ENCODE results near the gene DRGX.

DRGX gene

DNA sequence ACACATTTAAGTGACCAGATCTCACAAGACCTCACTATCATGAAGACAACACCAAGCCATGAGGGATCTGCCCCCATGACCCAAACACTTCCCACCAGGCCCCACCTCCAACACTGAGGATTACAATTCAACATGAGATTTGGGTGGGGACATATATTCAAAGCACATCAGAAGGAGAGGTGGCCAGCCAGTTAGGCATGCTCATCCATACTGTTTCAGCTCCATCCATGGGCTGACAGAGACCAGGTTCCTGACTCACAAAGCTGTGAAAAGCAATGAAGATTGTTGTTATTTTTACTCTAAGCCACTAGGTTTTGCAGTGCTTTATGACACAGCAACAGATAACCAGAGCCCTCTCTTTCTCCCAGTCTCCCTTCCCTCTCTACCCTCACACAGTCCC is 60.9 kb downstream of the DRGX start:
- no peak for DNase-seq

DNA sequence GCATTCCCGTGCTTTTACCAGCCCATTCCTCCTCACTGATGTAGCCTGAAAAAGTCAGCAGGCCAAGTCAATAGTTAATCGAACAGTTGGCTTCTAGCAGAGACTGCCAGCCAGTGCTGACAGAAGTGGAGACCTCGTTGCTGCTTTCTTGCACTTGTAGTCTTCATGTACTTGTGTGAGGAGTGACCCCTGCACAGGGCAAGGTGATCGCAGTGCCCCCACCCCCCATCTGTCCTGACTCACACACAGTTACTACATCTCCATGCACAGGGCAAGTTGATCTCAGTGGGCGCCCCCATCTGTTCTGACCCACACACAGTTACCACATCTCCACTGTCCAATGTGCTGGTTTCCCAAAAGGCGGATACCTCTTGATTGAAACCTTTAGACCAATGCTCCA is 62.7 kb downstream of the DRGX start:
- no peak for DNase-seq

DNA sequence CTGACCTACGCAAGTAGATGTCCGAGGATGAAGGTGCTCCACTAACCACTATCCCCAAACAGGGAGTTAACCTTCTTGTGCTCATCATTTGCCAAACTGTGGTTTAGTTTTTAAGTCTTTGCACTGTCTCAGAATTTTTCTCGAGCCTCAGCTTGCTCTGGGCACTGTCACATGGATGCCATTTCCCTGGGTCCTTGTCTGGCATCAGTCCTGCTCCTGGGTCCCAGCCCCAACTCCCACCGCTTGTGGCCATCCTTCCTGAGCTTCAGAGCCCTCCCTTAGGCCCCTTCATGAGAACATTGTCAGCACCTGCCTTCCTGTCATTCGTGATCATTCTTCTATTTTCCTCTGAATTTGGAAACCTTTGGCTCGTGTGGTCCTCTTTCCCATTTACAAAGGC is 63.1 kb downstream of the DRGX start:
- no peak for DNase-seq

DNA sequence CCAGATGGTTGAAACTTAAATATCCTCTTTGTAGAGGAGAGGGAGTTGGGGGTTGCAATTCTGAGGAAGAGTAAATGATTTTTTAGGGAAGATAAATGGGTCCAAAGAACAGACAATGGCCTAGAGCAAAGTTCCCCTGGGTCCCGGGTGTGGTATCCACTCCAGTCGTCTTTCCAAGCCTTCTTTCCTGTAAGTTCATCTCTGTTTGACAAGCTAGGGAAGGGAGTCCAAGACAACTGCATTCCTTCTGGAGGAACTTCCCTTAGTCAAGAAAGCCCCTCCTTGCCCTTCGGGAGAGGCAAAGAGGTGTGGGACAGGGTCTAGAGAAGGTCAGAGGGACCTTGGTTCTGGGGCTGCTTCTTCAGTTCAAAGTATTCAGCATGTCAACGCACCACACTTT is 63.6 kb downstream of the DRGX start:
- no peak for DNase-seq

DNA sequence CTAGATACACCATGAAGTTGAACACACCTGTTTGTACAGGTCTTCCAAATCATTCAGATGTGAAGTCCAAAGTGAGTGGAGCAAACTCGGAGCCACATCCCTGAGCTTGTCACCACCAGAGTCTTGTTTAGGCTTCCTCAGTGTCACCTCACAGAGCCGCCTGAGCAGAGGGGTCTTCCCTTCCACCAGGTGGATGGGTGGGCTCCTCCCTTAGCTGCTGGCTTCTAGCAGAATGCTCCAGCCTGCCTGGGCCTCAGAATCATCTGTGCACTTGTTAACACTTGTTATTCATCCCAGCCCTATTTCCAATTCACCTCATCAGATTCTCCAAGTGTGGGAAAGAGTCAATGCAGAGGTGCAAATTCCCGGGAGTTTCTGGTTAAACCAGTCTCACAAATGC is 64.5 kb downstream of the DRGX start:
- DNase-seq, result no peak

DNA sequence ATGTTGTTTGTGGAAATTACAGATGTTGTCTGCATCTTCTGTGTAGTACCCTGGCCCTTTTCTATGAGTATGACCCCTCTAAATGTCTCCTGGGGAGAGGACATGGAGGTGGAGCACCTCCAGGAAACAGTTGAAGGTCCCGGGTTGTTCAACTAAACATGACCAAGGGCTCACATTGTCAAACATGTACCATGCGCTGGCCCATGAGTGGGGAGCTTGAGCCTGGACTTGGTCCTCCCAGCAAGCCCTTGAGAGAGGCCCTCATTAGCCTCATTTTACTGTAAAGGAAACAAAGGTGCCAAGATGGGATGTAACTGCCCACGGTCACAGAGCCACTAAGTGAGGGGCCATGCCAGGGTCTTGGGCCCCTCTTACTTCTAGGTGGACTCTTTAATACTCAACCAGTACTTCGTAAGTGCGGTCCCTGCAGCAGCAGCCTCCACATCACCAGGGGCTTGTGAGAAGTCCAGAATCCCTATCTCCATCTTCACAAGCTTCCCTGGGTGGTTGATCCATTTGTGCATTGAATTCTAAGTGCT is 65.7 kb downstream of the DRGX start:
- DNase-seq, result no peak

DNA sequence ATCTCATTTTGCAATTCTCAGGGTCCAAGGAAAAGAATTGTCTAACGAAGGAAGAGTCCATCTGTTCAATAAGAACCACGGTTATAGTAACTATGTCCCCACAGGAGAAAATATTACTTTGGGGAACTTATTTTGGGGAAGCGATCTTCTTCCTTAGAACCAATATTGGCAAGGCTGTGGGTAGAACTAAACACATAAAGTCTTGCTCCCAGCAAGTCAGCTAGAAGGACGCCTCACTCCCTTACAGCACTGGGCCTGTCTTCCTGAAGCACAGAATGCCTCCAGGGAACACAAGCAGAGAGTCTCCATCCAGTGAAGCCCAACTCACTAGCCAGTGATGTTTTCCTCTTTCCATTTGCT is 66.8 kb downstream of the DRGX start:
- no peak for DNase-seq

GRCh38 chr10:49328401-49329145 is 67.3 kb downstream of the DRGX start:
- no peak for DNase-seq

DNA sequence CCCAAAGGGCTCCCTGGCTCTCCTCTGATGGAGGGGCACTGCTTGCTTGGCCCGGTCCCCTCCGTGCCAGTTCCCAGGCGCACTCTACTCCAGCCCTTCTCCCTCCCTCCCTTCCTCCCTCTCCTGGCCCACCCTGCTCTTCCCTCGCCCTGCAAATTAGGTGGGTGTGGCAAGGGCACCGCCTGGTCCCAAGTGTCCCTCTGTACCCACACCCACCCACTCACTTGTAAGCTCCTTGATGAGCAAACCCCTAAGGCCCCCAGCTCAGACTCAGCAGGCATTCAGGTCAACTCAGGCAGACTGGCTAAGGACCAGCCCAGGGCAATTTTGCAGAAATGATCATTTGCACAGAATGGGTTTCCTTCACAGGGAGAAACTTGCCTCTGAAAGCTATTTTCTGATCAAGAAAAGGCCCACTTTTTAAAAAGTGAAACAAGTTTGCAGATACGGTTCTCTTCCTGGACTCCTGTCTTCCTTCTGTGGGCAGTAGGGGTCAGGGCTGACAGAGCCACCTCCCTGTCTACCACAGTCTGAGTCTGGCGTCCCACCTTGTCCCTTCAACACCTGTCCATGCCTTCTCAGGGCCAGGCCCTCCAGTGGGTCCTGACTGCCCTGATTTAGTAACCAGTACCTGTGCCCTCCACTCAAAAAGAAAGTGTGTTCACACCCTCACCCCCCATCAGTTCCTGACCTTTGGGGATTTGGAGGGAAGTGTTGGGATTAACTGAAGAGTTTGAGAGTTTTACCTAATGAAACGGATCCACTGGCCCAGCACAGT is 68.7 kb downstream of the DRGX start:
- no peak for DNase-seq

GRCh38 chr10:49325916-49326783 is 69.7 kb downstream of the DRGX start:
- DNase-seq, result no peak

DNA sequence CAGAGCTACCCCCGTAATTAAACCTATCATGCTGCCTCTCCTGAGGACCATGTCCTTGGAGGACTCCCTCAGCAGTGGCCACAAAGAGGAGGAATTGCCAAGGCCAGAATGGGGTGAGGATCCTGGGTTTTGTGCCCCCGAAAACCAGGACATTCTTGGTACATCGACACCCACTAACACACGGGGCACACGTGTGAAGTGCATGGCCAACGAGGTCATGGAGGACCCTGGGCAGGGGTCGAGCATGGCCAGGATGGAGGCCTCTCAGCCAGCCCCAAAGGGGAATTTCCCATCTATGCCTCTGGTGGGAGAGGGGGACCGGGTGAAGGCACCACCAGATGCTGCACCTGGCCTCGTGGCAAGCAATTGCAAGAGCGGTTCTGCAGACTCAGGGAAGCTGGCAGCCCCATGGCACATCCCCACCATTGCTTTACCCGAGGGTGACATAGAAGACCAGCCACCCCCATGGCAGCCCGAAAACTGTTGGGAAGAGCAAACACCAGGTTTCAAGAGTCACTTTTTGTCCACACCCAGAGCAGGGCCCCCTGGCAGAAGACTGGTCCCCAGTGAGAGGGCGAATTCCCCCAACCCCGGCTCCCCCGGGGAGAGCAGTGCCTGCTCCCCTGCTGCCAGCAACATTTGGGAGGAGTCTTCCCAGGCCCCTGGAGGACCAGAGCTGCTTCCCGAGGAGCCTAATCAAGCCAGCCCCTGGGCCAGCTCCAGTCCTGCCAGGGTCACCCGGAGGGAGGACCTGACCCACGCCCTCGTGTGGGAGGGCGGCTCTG is 70.6 kb downstream of the DRGX start:
- DNase-seq, result no peak

- no peak for DNase-seq
Measured at GRCh38 chr10:49324711-49325110, 71.2 kb downstream of the DRGX start.

DNA sequence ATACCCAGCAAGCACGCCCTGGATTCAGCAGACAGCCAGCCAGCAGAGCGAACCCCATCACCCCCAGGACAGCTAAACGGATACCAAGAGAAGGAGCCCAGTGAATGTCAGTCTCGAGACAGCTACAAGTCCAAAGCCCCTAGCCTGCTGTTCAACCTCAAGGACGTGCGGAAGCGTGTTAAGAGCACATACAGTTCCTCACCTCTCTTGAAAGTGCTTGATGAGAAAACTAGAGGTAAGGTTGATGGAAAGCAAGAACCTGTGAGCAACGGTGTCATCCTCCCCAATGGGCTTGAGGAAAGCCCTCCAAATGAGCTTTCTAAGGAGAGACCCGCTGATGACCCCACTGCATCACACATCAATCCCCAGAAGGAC is 72.0 kb downstream of the DRGX start:
- no peak for DNase-seq

- no peak for DNase-seq
Measured at GRCh38 chr10:49323171-49323895, 72.6 kb downstream of the DRGX start.

- no peak for DNase-seq
Measured at GRCh38 chr10:49322371-49323170, 73.3 kb downstream of the DRGX start.

GRCh38 chr10:49321021-49321420 is 74.9 kb downstream of the DRGX start:
- no peak for DNase-seq

DNA sequence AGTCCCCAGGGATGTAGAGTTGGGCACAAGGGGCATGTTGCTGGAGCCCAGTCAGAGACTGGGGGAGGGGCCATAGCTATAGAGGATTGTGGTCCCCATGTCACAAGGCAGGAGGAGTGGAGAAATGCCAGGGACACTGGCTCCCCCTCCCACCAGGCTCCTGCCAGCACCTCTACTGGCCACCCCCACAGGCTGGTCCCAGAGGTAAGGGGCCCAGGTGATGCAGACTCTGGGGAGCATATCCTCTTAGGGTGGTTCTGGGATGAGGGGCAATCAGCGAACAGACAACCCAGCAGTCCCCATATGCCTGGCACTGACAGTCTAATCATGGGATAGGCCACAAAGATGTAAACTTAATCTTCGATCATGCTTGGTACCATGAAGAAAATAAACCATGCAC is 75.7 kb downstream of the DRGX start:
- no peak for DNase-seq

- DNase-seq, result no peak
Measured at GRCh38 chr10:49319206-49319605, 76.7 kb downstream of the DRGX start.

- no peak for DNase-seq
Measured at GRCh38 chr10:49318755-49319154, 77.1 kb downstream of the DRGX start.

GRCh38 chr10:49318028-49318427 is 77.9 kb downstream of the DRGX start:
- no peak for DNase-seq

DNA sequence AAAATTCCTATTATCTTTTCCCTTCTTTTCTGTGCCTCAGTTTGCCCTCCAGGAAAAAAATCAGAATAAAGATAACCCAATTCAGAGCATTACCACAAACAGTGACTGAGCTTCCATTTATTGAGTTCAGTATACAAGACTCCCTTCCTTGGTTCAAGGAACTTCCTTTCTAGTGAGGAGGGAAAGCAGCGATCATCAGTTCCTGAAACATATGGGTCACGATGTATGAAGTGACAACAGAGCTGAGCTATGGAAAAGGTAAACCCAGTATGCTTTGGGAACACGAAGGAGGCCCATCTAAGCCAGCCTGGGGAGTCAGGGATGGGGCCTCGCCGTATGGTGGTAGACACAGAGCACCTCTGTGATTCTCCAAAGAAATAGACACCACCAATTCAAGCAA is 81.1 kb downstream of the DRGX start:
- no peak for DNase-seq
